Epithelial cell of esophagus (primary cell): Measurements from ENCODE around the gene WDR31.

Experiments
- DNase-seq: peaks from one replicate; pipeline ENCODE4 v3.0.0; 2010; ENCODE audit warnings: low read depth
- H3K4me3 ChIP-seq: 2 replicates; pipeline ENCODE4 v1.5.1; 2011; ENCODE audit warnings: mild to moderate bottlenecking, low read length, control low read depth
- TF ChIP-seq, protein P1 (sequence below): IDR thresholded peaks from 2 replicates; pipeline ENCODE4 v1.5.1; 2011; ENCODE audit warnings: low read depth, mild to moderate bottlenecking, low read length, control low read depth, inconsistent platforms; ENCODE audit not compliant: insufficient read depth; ENCODE audit errors: missing control alignments

Gene WDR31

DNA sequence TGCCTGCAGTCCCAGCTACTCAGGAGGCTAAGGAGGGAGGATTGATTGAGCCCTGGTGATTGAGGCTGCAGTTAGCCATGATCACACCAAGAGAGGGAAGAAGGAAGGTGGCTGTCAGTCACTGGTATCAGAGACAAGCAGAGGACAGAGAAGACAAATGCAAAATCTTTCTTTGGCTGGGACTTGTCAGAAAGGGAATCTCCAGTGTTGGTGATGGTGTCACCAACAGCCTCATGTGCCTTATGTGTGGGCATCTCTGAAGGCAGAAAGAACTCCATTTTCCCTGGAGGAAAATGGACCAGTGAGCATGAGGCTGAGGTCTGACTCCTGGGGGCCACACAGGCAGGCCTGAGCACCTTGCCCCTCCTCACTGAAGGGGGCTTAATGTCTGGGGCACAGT lies 24.8 kb downstream of the WDR31 start:
- no peak overlapping the region for H3K4me3 ChIP-seq
- TF ChIP-seq, protein P1, sequence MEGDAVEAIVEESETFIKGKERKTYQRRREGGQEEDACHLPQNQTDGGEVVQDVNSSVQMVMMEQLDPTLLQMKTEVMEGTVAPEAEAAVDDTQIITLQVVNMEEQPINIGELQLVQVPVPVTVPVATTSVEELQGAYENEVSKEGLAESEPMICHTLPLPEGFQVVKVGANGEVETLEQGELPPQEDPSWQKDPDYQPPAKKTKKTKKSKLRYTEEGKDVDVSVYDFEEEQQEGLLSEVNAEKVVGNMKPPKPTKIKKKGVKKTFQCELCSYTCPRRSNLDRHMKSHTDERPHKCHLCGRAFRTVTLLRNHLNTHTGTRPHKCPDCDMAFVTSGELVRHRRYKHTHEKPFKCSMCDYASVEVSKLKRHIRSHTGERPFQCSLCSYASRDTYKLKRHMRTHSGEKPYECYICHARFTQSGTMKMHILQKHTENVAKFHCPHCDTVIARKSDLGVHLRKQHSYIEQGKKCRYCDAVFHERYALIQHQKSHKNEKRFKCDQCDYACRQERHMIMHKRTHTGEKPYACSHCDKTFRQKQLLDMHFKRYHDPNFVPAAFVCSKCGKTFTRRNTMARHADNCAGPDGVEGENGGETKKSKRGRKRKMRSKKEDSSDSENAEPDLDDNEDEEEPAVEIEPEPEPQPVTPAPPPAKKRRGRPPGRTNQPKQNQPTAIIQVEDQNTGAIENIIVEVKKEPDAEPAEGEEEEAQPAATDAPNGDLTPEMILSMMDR = no peak
- DNase-seq = no peak

DNA sequence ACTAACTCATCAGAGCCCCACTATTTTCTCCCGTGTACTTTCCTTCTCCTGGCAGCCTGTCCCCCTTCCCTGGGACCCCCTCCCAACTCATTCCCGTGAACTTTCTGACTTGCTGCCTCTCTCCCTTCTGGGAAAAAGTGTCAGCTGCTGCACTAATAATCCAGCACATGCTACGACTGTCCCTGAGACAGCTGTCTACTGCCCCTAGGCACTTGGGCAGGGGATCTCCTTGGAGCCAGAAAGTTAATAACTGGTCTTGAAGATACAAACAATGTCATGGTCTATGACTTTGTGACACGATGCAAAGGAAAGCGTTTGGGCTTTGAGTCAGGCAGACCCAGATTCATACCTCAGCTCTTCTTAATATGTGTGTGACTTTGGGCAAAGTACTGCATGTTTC lies 26.8 kb downstream of the WDR31 start:
- no peak overlapping the region for H3K4me3 ChIP-seq
- DNase-seq = no peak
- TF ChIP-seq, protein P1 = no peak

DNA sequence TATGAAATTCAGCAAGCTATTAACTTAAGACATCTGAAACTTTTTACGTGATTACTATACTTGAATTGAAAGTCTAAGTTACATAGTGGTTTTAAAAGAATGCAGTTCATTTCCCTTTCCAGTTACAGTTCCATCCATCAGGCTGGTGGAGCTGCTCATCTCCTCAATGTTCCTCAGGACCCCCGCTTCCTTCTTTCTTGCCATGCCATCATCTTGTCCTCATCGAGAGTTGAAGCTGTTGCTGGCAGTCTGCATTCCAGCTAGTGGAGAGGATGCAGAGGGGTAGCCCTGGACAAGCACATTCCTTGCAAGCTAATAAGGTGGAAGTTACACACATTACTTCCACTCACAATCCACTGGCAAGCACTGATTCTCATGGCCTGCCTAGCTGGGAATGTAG lies 28.1 kb downstream of the WDR31 start:
- H3K4me3 ChIP-seq = no peak overlapping the region
- TF ChIP-seq, protein P1 = no peak
- no peak for DNase-seq

DNA sequence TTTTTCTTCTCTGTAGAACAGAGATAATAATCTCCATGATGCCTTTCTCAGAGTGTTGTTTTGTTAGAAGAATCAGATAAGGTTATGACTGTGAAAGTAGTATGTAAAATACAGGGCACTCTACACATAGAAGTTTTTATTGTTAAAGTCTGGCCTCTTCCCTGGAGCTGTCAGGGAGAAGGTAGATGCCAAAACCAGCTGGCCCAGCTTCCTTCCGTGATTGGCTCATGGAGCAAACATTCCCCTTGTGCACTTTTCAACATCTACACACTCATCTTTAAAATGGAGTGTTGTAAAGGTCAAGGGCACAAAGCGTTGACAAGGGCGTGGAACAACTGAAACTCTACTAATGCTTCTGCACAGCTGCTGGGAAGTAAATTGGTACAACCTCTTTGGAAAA lies 29.5 kb downstream of the WDR31 start:
- no peak overlapping the region for H3K4me3 ChIP-seq
- TF ChIP-seq, protein P1 = no peak

DNA sequence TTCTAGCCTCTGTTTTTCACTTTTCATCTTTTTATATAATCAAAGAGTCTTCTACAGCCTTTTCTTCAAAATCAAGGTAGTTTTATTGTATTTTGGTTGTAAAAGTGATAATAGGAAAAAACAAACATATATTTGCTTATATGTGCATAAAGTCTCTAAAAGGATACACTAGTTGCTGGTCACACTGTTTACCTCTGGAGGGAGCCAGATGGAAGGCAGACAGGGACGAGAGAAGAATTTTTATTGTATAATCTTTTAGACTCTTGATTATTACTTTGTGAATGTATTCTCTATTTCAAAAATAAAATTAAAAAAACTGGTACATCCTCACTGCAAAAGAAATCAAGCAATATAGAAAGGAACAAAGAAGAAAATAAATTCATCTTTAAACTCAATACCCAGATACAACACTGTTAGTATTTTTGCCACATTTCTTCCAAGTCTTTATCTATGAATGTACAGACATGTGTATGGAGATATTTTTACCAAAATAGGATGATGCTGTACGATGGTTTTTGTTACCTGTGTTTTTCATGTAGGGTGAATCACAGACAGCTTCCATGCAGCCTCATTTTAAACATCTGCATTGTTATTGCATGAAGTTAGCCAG lies 30.8 kb downstream of the WDR31 start:
- TF ChIP-seq, protein P1 = peak; percentile 90
- peak; percentile 60 for DNase-seq

More for the DNA sequence above, 29.5 kb downstream of the WDR31 start:
- DNase-seq = no peak

DNA sequence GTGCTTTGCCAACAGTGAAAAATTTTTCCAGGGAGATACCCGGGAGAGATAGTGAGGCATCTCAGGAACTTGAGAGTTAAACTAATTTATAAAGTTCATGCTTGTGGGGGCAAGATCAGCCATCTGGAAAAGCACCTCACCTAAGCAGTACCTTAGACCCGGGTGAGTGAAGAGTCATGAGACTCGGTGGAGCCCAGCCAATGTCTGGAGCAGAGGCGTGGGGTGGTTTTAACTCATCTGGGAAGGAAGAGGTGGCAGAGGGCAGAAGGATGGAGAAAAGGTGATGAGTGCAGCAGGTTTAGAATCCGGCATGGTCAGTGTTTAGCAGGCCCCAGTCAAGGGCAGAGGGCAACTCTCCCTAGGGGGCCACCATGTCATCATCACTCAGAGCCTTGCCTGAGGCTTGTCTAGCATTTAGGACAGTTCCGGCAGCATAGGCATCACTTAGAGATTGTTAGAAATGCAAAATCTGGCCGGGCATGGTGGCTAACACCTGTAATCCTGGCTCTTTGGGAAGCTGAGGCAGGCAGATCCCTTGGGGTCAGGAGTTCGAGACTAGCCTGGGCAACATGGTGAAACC lies 32.6 kb downstream of the WDR31 start:
- TF ChIP-seq, protein P1 = no peak
- no peak for DNase-seq
- H3K4me3 ChIP-seq = no peak overlapping the region

More for the DNA sequence above, 30.8 kb downstream of the WDR31 start:
- no peak overlapping the region for H3K4me3 ChIP-seq

DNA sequence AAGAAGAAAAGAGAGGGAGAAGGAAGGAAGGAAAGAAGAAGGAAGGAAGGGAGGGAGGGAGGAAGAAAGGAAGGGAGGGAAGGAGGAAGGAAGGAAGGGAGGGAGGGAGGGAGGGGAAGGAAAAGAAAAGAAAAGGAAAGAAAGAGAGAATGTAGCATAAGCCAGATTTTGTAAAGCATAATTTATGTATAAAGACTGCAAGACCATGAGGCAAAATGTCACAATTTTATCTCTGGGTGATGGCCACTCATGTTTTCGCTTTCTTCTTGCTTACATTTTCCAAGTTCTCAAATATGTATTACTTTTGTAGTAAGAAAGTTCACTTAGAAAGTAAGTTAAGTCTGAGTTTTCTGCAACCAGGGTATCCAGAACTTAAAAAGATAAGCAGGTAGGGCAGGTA lies 33.5 kb downstream of the WDR31 start:
- no peak overlapping the region for H3K4me3 ChIP-seq
- TF ChIP-seq, protein P1 = no peak
- DNase-seq = no peak
